GM13976 (cell line): ENCODE data around the gene TPRG1L.

ENCODE experiments used
- DNase-seq: peaks from one replicate; pipeline ENCODE4 v3.0.0; 2012; ENCODE audit warnings: low spot score
- in situ Hi-C: fragments of 300-500 bp; cut with MboI; formaldehyde crosslinking; loops from one replicate; pipeline ENCODE4 v1.12.0; 2022; ENCODE audit warnings: low sequenced_read_pairs, mixed read lengths, inconsistent platforms; ENCODE audit not compliant: unreplicated experiment
- TF ChIP-seq, protein P1 (sequence below): IDR thresholded peaks from 2 replicates; pipeline ENCODE4 v1.5.1; 2012; ENCODE audit warnings: borderline replicate concordance, mild to moderate bottlenecking; ENCODE audit not compliant: insufficient read depth; ENCODE audit errors: extremely low read depth, missing control alignments, control extremely low read depth

TPRG1L gene

DNA sequence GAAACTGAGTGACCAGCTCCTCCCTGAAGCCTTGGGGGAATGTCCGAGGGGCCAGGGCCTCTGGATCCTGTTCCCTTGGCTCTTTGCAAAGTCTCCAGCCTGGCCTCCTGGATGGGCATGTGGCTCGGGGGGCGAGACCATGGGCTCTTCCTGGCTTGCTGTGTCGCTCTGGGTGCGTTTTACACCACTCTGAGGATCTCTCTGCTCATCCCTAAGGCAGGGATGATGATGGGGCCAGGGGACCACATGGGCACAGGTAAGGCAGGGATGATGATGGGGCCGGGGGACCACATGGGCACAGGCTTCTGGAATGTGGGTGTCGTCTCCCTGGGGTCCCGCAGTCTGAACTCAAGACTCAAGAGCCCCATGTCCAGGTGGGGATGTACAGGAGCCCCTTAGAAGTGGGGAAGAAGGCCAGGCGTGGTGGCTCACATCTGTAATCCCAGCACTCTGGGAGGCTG lies 45.2 kb downstream of the TPRG1L start:
- in situ Hi-C loops: no loop called here
- no peak for DNase-seq
- TF ChIP-seq, protein P1, sequence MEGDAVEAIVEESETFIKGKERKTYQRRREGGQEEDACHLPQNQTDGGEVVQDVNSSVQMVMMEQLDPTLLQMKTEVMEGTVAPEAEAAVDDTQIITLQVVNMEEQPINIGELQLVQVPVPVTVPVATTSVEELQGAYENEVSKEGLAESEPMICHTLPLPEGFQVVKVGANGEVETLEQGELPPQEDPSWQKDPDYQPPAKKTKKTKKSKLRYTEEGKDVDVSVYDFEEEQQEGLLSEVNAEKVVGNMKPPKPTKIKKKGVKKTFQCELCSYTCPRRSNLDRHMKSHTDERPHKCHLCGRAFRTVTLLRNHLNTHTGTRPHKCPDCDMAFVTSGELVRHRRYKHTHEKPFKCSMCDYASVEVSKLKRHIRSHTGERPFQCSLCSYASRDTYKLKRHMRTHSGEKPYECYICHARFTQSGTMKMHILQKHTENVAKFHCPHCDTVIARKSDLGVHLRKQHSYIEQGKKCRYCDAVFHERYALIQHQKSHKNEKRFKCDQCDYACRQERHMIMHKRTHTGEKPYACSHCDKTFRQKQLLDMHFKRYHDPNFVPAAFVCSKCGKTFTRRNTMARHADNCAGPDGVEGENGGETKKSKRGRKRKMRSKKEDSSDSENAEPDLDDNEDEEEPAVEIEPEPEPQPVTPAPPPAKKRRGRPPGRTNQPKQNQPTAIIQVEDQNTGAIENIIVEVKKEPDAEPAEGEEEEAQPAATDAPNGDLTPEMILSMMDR: no peak

DNA sequence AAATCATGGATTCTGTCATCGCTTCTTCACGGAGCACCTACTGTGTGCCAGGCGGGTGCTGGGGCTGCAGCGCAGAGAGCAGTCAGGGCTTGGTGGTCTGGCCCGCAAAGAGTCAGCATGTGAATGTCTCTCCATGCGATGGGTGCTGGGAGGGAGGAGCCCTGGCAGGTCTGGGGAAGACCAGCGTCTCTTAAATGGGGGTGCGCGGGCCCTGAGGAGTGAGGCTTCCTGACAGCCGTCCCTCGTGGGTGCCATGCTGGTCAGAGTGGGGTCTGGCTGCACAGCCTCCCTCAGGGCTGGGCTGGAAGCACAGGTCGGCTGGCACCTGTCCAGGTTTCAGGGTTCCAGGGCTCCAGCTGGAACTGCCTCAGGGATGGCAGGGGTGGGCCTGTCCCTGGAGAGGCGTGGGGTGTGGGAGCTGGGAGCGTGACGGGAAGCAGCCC lies 46.0 kb downstream of the TPRG1L start:
- TF ChIP-seq, protein P1: no peak
- no peak for DNase-seq

DNA sequence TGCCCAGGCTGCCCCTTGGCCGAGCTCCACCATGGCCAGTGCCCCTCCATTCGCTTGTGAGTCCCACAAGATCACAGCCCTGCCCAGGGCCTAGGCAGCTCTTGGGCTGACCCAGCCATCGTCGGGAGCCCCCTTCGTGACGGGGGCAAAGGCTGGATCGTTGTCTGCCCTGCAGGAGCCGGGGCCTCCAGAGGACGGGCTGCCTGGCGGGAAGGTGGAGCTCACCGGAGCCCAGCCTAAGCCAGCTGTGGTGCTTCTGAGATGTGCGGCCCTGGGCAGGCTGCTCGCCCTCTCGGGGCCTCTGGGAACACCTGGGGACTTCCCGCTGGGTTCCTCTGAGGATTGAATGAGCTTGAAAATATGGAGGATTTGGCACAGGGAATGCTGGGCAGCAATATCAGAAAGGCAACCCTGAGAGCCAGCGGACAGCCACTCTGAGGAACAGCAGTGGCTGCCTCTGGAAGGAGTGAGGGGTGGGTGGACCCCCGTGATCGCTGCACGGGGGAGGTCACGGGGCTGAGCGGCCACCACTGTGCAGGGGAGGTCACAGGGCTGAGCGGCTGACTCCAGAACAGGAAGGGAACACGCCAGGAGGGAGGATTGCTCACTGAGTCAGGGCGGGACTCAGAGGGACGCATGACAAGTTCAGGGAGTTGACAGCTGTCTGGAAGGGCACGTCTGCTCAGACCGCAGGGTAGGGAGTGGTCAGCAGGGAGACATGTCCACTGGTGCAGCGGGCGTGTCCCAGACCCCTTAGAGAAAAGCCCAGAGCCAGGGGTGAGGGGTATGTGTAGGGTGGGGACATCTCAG lies 46.8 kb downstream of the TPRG1L start:
- in situ Hi-C loops: no loop called here
- TF ChIP-seq, protein P1: no peak
- DNase-seq: no peak

More for the DNA sequence above, 46.0 kb downstream of the TPRG1L start:
- in situ Hi-C loops: no loop called here

DNA sequence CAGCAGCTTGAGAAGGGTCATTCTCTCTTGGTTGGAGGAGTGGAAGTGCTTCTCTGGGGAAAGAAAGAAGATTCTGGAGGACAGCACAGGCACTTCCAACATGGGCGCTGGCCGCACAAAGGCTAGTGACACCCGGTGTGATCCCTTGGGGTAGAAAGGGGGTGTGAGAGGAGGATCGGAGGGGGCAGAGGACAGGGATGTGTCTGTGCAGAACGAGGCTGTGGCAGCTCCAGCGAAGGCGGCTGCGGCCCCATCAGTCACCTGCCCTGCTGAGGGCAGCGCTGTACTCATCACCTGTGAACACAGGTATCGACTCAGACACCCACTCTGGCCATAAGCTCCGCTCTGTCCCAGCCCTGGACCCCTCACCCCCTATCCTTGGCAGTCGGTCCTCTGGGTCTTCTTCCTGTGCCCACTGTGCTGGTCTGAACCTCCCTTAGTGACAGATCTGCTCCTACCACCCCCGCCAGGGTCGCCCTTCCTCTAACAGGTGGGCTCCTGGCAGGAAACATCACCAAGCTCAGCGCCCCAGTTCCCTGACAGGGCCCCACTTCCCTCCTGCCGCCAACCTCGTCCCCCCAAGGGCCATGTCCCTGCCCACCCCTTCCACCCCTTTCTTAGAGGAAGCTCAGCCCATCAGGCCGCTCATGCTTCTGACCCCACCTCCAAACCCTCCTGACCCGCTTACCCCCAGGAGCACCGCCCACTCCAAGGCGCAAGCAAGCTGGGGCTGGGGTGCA lies 47.6 kb downstream of the TPRG1L start:
- DNase-seq: no peak
- TF ChIP-seq, protein P1: no peak
- in situ Hi-C loops: no loop called here

DNA sequence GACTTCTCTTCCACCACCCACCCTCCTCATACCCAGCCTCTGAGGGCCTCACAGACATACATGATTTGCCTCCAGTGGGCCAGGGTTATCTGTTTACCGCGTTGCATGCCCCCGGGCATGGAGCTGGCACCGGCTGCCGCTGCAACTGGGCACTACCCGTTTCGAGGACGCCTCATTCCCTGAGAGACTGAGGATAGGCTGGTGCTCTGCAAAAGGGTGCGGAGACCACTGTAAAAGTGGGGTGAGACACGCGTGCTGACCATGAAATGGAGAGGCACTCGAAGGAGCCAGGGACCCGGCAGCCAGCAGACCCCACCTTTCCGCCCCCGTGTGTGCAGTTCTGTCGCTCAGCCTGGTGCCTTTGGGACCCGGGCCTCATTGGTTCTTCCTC lies 48.2 kb downstream of the TPRG1L start:
- in situ Hi-C loops: no loop called here
- TF ChIP-seq, protein P1: no peak
- DNase-seq: no peak

DNA sequence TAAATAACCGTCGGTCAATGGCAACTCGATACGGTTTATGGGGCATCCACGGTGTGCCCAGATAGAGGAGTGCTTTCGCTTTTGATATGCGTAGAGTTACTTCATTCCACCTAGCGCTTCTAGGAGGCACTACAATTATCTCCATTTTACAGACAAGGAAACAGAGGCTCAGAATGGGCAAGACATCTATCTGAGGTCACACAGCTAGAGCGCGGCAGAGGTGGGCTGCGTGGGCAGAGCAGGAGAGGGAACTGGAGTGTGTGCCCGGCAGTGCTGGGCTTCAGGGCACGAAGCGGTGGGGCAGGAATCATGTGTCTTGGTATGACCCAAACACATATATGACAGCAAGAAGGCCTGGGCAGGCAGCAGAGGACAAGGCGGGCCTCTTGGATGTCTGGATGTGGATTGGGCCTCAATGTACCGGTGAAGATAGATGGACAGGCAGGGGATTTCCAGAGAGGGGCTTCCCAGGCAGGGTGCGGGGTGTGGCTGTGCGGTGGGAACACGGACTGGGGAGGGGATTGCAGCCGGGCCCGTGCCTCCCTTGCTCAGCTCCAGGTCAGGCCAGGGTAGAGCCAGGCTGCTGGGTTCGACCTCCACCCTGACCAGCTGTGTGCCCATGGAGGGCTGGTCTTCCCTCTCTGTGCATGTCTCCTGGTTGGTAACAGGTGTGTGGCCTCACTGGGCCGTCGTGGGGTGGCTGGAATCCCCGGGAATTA lies 48.7 kb downstream of the TPRG1L start:
- in situ Hi-C loops: no loop called here
- peak; percentile 67 for DNase-seq
- TF ChIP-seq, protein P1: peak; percentile 7
